HS-27A (cell line): ENCODE data around the gene MAGEH1.

ENCODE experiments used
- DNase-seq: peaks from one replicate; pipeline ENCODE4 v3.0.0-alpha.2; 2012; ENCODE audit warnings: low read depth, missing footprints

The MAGEH1 gene

GRCh38 chrX:55490974-55491373 is 39.0 kb downstream of the MAGEH1 start:
- no peak for DNase-seq
